ENCODE measurements around the gene KCNJ16. TPM values are rescaled to one million over a fixed set of nuclear protein-coding genes. Genes with fewer than 3 reads are reported as not detected.

Gene KCNJ16
- total RNA-seq, 1 donor = under 0.01 TPM

DNA sequence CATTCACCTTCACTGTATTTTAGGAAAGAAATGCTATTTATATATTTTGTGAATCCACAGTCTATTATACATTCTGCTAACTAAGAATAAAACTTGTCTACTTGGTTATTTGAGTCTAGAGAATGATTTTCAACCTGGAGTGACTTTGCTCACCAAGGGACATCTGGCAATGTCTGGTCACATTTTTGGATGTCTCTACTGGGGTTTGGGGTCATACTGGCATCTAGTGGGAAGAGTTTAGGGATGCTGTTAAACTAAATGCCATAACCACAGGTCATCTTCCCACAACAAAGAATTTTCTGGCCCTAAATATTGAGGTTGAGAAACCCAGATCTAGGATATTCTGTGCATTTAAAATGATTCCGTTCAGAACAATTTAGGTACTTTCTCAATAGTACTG, 26.0 kb downstream of the KCNJ16 start:
- Histone ChIP-seq H3K27me3 (ENCODE audit: insufficient read depth, low read length) (no peaks in the 10 kb centered on the region), H3K9me3 (ENCODE audit: low read depth, low read length) (no peaks in the 10 kb centered on the region), H3K4me3 (ENCODE audit: low read length) (no peak overlapping the region), H3K4me1 (ENCODE audit: insufficient read depth, low read length) (peaks cover 17% of the 10 kb centered on the region)

DNA sequence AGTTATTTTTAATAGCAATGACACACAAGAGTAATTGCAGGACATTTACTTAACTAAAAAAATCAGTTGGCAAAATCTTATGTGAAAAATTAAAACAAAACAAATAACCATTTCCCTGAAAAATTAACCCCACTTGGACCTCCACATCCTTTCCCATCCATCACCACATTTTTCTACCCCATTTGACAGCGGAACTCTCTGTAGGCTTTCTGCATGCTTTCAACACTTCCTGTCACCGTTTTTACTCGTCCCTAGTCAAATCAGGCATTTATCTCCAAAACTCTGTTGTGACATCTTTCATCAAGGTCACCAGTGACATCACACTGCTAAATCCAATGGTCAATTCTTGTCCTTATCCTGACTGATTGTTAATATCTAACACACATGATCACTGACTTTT, 27.5 kb downstream of the KCNJ16 start:
- no peaks in the 10 kb centered on the region for H3K9me3 ChIP-seq (ENCODE audit: low read depth, low read length)
- no peak overlapping the region for H3K4me3 ChIP-seq (ENCODE audit: low read length)
- H3K4me1 ChIP-seq (ENCODE audit: insufficient read depth, low read length) = peaks cover 17% of the 10 kb centered on the region
- H3K27me3 ChIP-seq (ENCODE audit: insufficient read depth, low read length) = no peaks in the 10 kb centered on the region

DNA sequence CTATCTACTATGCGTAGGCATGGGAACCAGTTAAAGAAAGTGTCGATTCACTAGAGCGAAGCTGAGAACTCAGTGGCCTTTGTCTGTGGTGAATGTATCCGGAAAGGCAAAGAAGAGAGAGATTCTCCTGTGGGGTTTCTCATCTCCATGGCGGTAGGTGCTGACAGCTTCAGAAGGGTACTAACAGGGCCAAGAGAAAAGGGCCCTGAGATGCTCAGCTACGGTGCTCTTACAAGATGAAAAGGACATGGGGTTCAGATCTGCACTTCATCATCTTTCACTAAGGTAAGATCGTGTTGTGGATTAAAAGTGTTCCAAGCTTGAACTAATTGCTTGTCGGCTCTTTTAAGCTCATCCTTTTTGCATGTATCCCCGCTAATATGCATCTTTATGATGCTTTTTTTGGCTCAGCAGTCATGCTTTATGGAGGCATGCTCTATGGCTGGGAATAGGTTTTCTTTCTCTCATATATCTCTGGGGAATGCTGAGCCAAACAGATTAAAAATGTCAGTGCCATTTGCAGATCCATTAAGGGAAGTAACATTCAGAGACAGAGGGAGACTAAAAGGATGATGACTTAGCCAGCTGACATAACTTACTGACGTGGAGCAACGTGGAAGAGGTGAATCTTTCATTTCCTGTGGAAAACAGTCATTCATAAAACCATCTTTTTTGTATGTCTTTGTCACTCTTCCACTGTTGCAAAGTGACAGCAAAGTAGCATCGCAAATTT, 29.9 kb downstream of the KCNJ16 start:
- Histone ChIP-seq H3K27me3 (ENCODE audit: insufficient read depth, low read length) (no peaks in the 10 kb centered on the region), H3K9me3 (ENCODE audit: low read depth, low read length) (no peaks in the 10 kb centered on the region), H3K4me3 (ENCODE audit: low read length) (no peak overlapping the region), H3K4me1 (ENCODE audit: insufficient read depth, low read length) (peaks cover 2% of the 10 kb centered on the region)

DNA sequence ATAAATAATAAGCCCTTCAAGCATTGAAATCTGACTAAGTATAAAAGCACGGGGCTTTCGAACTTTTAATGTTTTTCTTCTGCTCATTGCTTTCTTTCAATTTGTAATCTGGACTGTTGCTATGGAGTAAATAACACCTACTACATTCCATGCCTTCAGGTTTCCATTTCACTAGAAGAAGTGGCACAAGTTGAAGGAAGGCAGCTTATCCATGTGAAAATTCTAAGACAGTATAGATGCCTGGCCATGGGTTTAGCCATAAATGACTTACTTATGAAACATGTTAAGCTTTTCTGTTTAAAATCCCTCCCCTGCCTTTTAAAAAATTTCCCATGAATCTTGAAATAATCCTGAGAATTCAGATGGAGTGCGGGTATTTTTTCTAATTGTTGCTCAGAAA, 30.6 kb downstream of the KCNJ16 start:
- Histone ChIP-seq H3K27me3 (ENCODE audit: insufficient read depth, low read length) (no peaks in the 10 kb centered on the region), H3K4me3 (ENCODE audit: low read length) (no peak overlapping the region), H3K4me1 (ENCODE audit: insufficient read depth, low read length) (no peaks in the 10 kb centered on the region), H3K9me3 (ENCODE audit: low read depth, low read length) (no peaks in the 10 kb centered on the region)

DNA sequence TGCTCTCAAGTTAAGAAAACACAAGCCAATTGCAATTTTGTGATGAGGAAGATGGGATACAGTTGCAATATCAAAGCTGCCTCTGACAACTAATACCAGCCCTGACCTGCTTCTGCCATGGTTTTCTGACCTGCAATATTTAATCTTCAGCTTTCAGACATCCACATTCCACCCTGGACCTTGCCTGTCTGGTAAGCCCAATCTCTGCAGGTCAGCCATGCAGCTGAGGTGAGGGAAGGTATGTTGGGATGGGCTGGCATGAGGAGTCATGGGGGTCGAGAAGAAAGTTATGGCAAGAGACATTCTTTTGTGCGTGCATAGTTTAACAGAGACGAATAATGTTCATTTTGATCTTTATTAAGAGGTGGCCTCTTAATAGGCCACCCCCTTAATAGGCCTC, 31.5 kb downstream of the KCNJ16 start:
- no peaks in the 10 kb centered on the region for H3K27me3 ChIP-seq (ENCODE audit: insufficient read depth, low read length)
- no peaks in the 10 kb centered on the region for H3K9me3 ChIP-seq (ENCODE audit: low read depth, low read length)
- no peak overlapping the region for H3K4me3 ChIP-seq (ENCODE audit: low read length)
- no peaks in the 10 kb centered on the region for H3K4me1 ChIP-seq (ENCODE audit: insufficient read depth, low read length)

DNA sequence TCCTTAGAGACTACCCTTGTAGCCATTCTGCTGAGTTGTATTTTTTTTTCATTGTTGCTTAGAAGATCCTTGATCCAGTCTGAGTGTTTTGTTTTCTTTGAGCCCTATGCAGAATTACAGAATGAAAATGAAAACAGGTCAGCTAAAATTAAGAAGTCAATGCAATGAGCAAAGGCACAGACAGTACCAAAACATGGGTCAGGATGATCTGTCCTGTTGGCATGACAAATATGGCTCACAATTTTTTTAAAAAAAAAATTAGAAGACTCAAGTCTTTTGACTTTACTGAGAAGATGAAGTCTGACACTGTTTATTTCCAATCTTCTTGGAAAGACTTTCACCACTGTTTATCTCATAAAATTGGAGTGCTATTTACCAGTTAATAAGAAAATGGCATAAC, 32.4 kb downstream of the KCNJ16 start:
- no peaks in the 10 kb centered on the region for H3K9me3 ChIP-seq (ENCODE audit: low read depth, low read length)
- H3K27me3 ChIP-seq (ENCODE audit: insufficient read depth, low read length) = no peaks in the 10 kb centered on the region
- no peak overlapping the region for H3K4me3 ChIP-seq (ENCODE audit: low read length)
- H3K4me1 ChIP-seq (ENCODE audit: insufficient read depth, low read length) = no peaks in the 10 kb centered on the region

DNA sequence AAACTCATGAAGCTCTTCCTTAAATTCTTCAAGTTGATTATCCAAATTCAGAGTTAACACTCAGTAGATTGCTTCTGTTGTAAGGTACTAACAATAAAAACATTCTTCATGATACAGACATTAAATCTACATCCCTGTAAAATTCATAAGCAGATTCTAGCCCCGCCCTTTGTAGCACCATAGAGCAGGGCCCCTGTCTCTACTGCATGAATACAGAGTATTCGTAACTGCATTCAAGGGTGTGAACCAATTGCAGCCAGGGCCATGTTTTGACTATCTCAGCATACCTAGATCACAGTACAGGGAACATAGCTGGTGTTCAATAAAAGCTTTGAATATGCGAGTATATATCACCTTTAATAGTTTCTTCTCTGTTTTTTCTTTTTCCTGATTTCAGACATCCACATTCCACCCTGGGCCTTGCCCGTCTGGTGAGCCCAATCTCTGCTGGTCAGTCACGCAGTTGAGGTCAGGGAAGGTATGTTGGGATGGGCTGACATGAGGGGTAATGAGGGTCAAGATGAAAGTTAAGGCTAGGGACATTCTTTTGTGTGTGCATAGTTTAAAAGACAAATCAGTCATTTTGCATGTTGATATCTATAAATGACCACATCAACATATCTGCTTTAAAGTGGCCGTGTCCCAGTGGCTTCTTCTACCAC, 33.0 kb downstream of the KCNJ16 start:
- Histone ChIP-seq H3K9me3 (ENCODE audit: low read depth, low read length) (no peaks in the 10 kb centered on the region), H3K4me1 (ENCODE audit: insufficient read depth, low read length) (no peaks in the 10 kb centered on the region), H3K4me3 (ENCODE audit: low read length) (no peak overlapping the region), H3K27me3 (ENCODE audit: insufficient read depth, low read length) (no peaks in the 10 kb centered on the region)

DNA sequence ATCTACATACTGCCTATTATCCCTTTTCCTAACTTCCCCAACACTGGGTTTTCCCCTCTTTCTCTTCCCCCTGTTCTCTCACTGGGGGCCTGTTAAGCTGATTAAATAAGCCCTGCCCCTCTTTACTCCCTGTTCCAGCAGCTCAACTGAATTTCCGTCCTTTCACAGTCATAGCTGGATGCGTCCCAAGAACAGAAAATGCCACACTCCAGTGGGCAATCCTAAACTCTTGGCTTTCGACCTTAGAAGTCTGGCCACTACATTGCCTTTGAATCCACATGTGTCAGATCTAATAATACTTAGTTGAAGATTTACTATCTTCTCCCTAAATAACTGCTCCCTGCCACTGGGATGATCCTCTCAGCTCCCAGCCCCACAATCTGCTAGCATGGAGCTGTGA, 34.5 kb downstream of the KCNJ16 start:
- Histone ChIP-seq H3K9me3 (ENCODE audit: low read depth, low read length) (no peaks in the 10 kb centered on the region), H3K4me3 (ENCODE audit: low read length) (no peak overlapping the region), H3K4me1 (ENCODE audit: insufficient read depth, low read length) (no peaks in the 10 kb centered on the region), H3K27me3 (ENCODE audit: insufficient read depth, low read length) (no peaks in the 10 kb centered on the region)

DNA sequence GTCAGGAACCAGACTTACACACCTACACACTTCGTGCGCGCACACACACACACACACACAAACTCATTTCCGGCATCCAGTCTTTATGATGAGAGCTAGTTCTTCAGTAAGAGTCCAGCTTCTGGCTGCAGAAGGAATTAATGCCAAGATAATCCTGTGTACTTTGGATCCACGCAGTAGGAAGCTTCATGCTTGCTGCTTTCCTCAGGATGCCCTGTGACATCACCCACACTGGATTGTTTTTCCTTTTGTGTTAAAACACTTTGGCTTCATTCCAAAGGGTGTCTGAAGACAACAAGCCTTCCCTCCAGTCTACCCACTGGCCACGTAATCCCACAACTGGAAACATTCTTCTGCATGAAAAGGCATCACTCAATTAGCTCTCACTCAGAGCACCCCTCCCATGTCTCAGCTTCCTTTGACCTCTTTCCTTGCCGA, 35.4 kb downstream of the KCNJ16 start:
- no peaks in the 10 kb centered on the region for H3K27me3 ChIP-seq (ENCODE audit: insufficient read depth, low read length)
- no peak overlapping the region for H3K4me3 ChIP-seq (ENCODE audit: low read length)
- no peaks in the 10 kb centered on the region for H3K9me3 ChIP-seq (ENCODE audit: low read depth, low read length)
- no peaks in the 10 kb centered on the region for H3K4me1 ChIP-seq (ENCODE audit: insufficient read depth, low read length)

DNA sequence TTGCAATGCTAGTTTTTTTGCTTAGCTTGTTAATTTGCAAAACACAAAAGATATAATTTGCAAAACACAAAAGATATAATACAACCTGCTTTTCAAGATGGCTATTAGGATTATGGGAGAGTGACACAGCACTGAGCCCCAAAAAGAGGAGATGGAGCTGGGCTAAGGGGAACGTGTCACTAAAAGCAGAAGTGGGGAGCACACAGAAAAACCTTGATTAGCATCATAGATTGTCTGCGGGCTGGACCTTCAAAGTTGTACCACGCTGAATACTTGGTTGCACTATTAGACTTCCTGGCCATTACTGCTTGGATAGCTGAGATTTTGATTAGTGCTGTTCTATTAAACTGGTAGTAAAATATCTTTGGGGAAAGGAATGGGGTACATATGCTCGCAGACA, 36.2 kb downstream of the KCNJ16 start:
- no peaks in the 10 kb centered on the region for H3K9me3 ChIP-seq (ENCODE audit: low read depth, low read length)
- no peaks in the 10 kb centered on the region for H3K4me1 ChIP-seq (ENCODE audit: insufficient read depth, low read length)
- no peaks in the 10 kb centered on the region for H3K27me3 ChIP-seq (ENCODE audit: insufficient read depth, low read length)
- H3K4me3 ChIP-seq (ENCODE audit: low read length) = no peak overlapping the region

DNA sequence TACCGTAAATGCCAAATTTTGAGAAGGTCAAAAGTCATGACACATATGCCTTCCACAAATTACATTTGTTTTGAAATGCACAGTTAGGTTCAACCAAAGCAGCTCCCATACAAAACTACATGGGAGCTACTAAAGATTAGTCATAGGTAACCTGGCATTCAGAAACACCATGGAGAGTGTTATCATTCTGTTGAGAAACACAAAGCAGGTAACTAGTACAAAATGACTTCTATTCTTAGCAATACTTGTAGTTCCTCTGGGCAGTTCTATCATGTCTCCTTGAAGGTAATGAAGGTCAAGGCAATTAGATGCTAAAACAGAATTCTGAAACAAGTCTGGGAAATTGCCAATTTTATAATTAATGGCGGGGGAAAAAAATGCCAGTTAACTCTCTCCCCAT, 39.4 kb downstream of the KCNJ16 start:
- no peaks in the 10 kb centered on the region for H3K9me3 ChIP-seq (ENCODE audit: low read depth, low read length)

DNA sequence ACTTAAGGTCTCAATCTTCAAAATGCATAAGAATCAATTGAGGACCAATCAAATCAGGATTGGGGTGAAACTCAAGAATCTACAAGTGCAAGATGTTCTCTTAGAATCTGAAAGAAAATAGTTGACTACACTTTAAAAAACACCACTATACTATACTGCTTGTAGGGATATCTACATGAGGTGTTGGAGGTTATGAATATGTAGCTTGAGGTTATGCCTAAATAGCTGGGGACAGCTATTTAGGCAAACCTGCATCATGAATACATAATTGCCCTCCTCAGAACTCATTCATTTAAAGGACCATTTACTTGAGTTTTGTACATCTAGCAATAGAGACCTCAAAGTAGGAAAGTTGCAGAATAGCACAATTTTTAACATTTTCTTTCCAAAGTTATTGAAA, 40.1 kb downstream of the KCNJ16 start:
- Histone ChIP-seq H3K9me3 (ENCODE audit: low read depth, low read length) (no peaks in the 10 kb centered on the region), H3K27me3 (ENCODE audit: insufficient read depth, low read length) (no peaks in the 10 kb centered on the region), H3K4me1 (ENCODE audit: insufficient read depth, low read length) (peaks cover 9% of the 10 kb centered on the region), H3K4me3 (ENCODE audit: low read length) (no peak overlapping the region)

More for the DNA sequence above, 39.4 kb downstream of the KCNJ16 start:
- H3K4me1 ChIP-seq (ENCODE audit: insufficient read depth, low read length) = peaks cover 2% of the 10 kb centered on the region
- no peaks in the 10 kb centered on the region for H3K27me3 ChIP-seq (ENCODE audit: insufficient read depth, low read length)
- no peak overlapping the region for H3K4me3 ChIP-seq (ENCODE audit: low read length)

DNA sequence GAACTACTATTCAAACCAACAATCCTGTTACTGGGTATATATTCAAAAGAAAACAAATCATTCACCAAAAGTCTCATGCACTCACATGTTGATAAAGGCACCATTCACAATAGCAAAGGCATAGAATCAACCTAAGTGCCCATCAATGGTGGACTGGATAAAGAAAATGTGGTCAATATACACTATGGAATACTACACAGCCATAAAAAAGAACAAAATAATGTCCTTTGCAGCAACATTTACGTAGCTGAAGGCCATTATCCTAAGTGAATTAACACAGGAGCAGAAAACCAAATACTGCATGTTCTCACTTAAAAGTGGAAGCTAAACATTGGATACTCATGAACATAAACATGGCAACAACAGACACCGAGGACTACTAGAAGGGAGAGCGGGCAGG, 41.9 kb downstream of the KCNJ16 start:
- H3K4me1 ChIP-seq (ENCODE audit: insufficient read depth, low read length) = peaks cover 27% of the 10 kb centered on the region
- H3K27me3 ChIP-seq (ENCODE audit: insufficient read depth, low read length) = no peaks in the 10 kb centered on the region
- no peaks in the 10 kb centered on the region for H3K9me3 ChIP-seq (ENCODE audit: low read depth, low read length)
- no peak overlapping the region for H3K4me3 ChIP-seq (ENCODE audit: low read length)

DNA sequence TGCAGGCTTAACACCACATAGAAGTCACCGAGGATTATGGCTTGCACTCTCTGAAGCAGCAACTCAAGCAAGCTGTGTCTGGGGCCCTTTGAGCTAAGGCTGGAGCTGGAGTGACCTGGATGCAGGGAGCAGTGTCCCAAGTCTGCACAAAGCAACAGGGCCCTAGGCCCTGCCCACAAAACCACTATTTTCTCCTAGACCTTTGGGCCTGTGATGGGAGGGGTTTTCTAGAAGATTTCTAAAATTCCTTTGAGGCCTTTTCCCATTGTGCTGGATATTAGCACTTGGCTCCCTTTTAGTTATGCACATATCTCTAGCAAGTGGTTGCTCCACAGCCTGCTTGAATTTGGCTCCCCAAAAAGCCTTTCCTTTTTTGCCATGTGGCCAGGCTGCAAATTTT, 44.5 kb downstream of the KCNJ16 start:
- Histone ChIP-seq H3K9me3 (ENCODE audit: low read depth, low read length) (no peaks in the 10 kb centered on the region), H3K4me3 (ENCODE audit: low read length) (no peak overlapping the region), H3K4me1 (ENCODE audit: insufficient read depth, low read length) (peaks cover 53% of the 10 kb centered on the region), H3K27me3 (ENCODE audit: insufficient read depth, low read length) (no peaks in the 10 kb centered on the region)

DNA sequence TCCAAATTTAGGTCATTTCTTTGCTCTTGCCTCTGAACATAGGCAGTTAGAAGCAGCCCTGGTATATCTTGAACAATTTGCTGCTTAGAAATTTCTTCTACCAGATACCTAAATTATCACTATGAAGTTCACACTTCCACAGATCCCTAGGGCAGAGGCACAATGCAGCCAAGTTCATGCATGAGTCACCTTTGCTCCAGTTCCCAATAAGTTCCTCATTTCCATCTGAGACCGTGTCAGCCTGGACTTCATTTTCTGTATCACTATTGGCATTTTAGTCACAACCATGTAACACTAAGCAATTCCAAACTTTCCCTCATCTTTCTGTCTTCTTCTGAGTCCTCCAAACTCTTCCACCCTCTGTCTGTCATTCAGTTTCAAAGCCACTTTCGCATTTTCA, 45.0 kb downstream of the KCNJ16 start:
- no peak overlapping the region for H3K4me3 ChIP-seq (ENCODE audit: low read length)
- H3K27me3 ChIP-seq (ENCODE audit: insufficient read depth, low read length) = no peaks in the 10 kb centered on the region
- no peaks in the 10 kb centered on the region for H3K9me3 ChIP-seq (ENCODE audit: low read depth, low read length)
- H3K4me1 ChIP-seq (ENCODE audit: insufficient read depth, low read length) = peaks cover 57% of the 10 kb centered on the region

DNA sequence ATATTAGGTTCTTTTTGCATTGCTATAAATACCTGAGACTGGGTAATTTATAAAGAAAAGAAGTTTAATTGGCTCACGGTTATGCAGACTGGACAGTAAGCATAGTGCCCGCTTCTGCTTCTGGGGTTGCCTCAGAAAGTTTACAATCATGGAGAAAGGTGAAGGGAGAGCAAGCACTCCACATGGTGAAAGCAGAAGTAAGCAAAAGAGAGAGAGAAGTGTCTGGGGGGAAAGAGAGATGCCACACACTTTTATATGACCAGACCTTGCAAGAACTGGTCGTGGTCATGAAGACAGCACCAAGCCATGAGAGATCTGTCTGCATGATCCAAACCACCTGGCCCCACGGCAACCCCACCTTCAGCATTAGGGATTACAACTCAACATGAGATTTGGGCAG, 45.4 kb downstream of the KCNJ16 start:
- H3K27me3 ChIP-seq (ENCODE audit: insufficient read depth, low read length) = no peaks in the 10 kb centered on the region
- H3K9me3 ChIP-seq (ENCODE audit: low read depth, low read length) = no peaks in the 10 kb centered on the region
- peaks cover 57% of the 10 kb centered on the region for H3K4me1 ChIP-seq (ENCODE audit: insufficient read depth, low read length)
- no peak overlapping the region for H3K4me3 ChIP-seq (ENCODE audit: low read length)
